HCT116 (cell line): ENCODE data around the gene CHST11. TPM values are rescaled to one million over a fixed set of nuclear protein-coding genes. Genes with fewer than 3 reads are reported as not detected.

ENCODE experiments used
- ATAC-seq: fragments of 200-7000 bp; cut with Tn5 transposase; 2 replicates; pipeline ENCODE4 v1.9.1; 2020; ENCODE audit warnings: mild to moderate bottlenecking, moderate library complexity
- BruUV-seq: library from RNA; stranded (reverse); fragments of 400-500 nt; replicated peaks from 2 replicates; lab custom pipeline; 2021; lab: Mats Ljungman, UMichigan
- CTCF ChIA-PET: fragments of 300-600 bp; sonication (Branson Sonifier 250); formaldehyde crosslinking; loops from one replicate; lab custom pipeline; 2021; ENCODE audit warnings: antibody characterized with exemption; lab: Charles Lee
- POLR2A ChIA-PET: fragments of 300-600, 350-600 bp; sonication (Branson Sonifier 250); formaldehyde crosslinking; loops from one replicate; lab custom pipeline; 2021; ENCODE audit warnings: antibody characterized with exemption; lab: Charles Lee
- RAD21 ChIA-PET, 2 experiments: fragments of 300-600 bp; sonication (Branson Sonifier 250); formaldehyde crosslinking; loops; one replicate each; lab custom pipeline; 2023; ENCODE audit warnings: low total read pairs in 2 of 2; ENCODE audit not compliant: uncharacterized antibody in 2 of 2, unreplicated experiment in 2 of 2, low non-redundant PET in 1 of 2; lab: Charles Lee
- DNase-seq: peaks from one replicate; pipeline ENCODE4 v3.0.0-alpha.2; 2010; ENCODE audit warnings: low read depth, low spot score
- H2AFZ ChIP-seq: fragments of 200-600 bp; shearing (Covaris generic), sonication (generic); 2 replicates; pipeline ENCODE4 v1.6.1; 2017; ENCODE audit warnings: low read depth, mixed run types, mixed read lengths, antibody characterized with exemption, low read length; ENCODE audit not compliant: poor library complexity, severe bottlenecking
- H3K27ac ChIP-seq: 2 replicates; pipeline ENCODE4 v1.5.1; 2012; ENCODE audit warnings: low read depth, low read length
- H3K27me3 ChIP-seq: fragments of 200-600 bp; sonication (generic); 2 replicates; pipeline ENCODE4 v1.6.1; 2016; ENCODE audit warnings: mixed run types, low read length, mixed read lengths; ENCODE audit not compliant: insufficient read depth
- H3K36me3 ChIP-seq, 2 experiments: fragments of 200-500 bp in 1 of 2; fragments of 200-600 bp in 1 of 2; sonication (Bioruptor generic) in 1 of 2; sonication (generic) in 1 of 2; 2 replicates each; pipeline versions ENCODE4 v1.5.1 to v1.6.1; 2014 to 2016; ENCODE audit warnings: low read length in 2 of 2, inconsistent platforms in 1 of 2, mixed read lengths in 1 of 2, mixed run types in 1 of 2; ENCODE audit not compliant: insufficient read depth in 2 of 2, control insufficient read depth in 1 of 2
- H3K4me1 ChIP-seq, 2 experiments: fragments of 200-600 bp in 1 of 2; sonication (generic) in 1 of 2; 2 replicates each; pipeline versions ENCODE4 v1.5.1 to v1.6.1; 2012 to 2017; ENCODE audit warnings: low read length in 2 of 2, inconsistent platforms in 1 of 2, mild to moderate bottlenecking in 1 of 2, mixed read lengths in 1 of 2, mixed run types in 1 of 2, moderate library complexity in 1 of 2; ENCODE audit not compliant: insufficient read depth in 2 of 2, control insufficient read depth in 1 of 2
- H3K4me2 ChIP-seq: fragments of 200-600 bp; sonication (generic); 2 replicates; pipeline ENCODE4 v1.6.1; 2017; ENCODE audit warnings: mixed run types, low read length, mixed read lengths
- H3K4me3 ChIP-seq, 2 experiments: fragments of 200-600 bp in 1 of 2; sonication (generic) in 1 of 2; replicated peaks in 1 of 2; 2 replicates each; pipeline ENCODE4 v1.5.1; 2011 to 2016; ENCODE audit warnings: low read length in 2 of 2, control low read depth in 1 of 2, low read depth in 1 of 2, mild to moderate bottlenecking in 1 of 2, mixed read lengths in 1 of 2, mixed run types in 1 of 2
- H3K79me2 ChIP-seq: fragments of 200-600 bp; sonication (generic); 2 replicates; pipeline ENCODE4 v1.6.1; 2017; ENCODE audit warnings: mild to moderate bottlenecking, mixed run types, low read length, moderate library complexity, mixed read lengths; ENCODE audit not compliant: insufficient read depth
- H3K9ac ChIP-seq: fragments of 200-600 bp; sonication (generic); 2 replicates; pipeline ENCODE4 v1.6.1; 2016; ENCODE audit warnings: low read length, mixed read lengths
- H3K9me2 ChIP-seq: fragments of 200-600 bp; sonication (generic), shearing (Covaris generic); 2 replicates; pipeline ENCODE4 v1.6.1; 2017; ENCODE audit warnings: mixed run types, mild to moderate bottlenecking, moderate library complexity; ENCODE audit not compliant: insufficient read depth
- H3K9me3 ChIP-seq, 2 experiments: fragments of 200-500 bp in 1 of 2; fragments of 200-600 bp in 1 of 2; sonication (Bioruptor generic) in 1 of 2; sonication (generic) in 1 of 2; 2 replicates each; pipeline ENCODE4 v1.6.1; 2014 to 2017; ENCODE audit warnings: low read length in 2 of 2, mixed read lengths in 2 of 2, inconsistent platforms in 1 of 2, low read depth in 1 of 2, mild to moderate bottlenecking in 1 of 2, mixed run types in 1 of 2, moderate library complexity in 1 of 2; ENCODE audit not compliant: control insufficient read depth in 1 of 2, insufficient read depth in 1 of 2
- H4K20me1 ChIP-seq: fragments of 200-600 bp; sonication (generic), shearing (Covaris generic); 2 replicates; pipeline ENCODE4 v1.6.1; 2017; ENCODE audit warnings: mixed run types, mild to moderate bottlenecking, moderate library complexity; ENCODE audit not compliant: insufficient read depth
- CBX3 ChIP-seq: IDR thresholded peaks from 2 replicates; pipeline ENCODE4 v1.6.1; 2012; ENCODE audit warnings: low read depth
- CEBPB ChIP-seq: IDR thresholded peaks from 2 replicates; pipeline ENCODE4 v1.6.1; 2012; ENCODE audit warnings: low read depth
- FOSL1 ChIP-seq: IDR thresholded peaks from 2 replicates; pipeline ENCODE4 v1.6.1; 2012; ENCODE audit warnings: low read depth
- SIN3A ChIP-seq: IDR thresholded peaks from 2 replicates; pipeline ENCODE4 v1.6.1; 2012; ENCODE audit warnings: low read depth
- ZNF274 ChIP-seq: fragments of 200-500 bp; sonication (Bioruptor generic); IDR thresholded peaks from 2 replicates; pipeline ENCODE4 v1.6.1; 2014; ENCODE audit warnings: mild to moderate bottlenecking, low read depth, low read length, inconsistent platforms
- intact Hi-C: fragments of 100-400 bp; cut with micrococcal nuclease; formaldehyde crosslinking; loops from 2 replicates; pipeline ENCODE4 v1.10.0; 2022
- total RNA-seq: library from RNA; stranded (reverse); gene quantifications from one replicate; pipeline ENCODE4 v1.2.1, GENCODE V29; 2021; ENCODE audit not compliant: unreplicated experiment
- TF ChIP-seq, protein P1 (sequence below): IDR thresholded peaks from 2 replicates; pipeline ENCODE4 v1.6.1; 2012
- TF ChIP-seq, protein P2 (sequence below): IDR thresholded peaks from 2 replicates; pipeline ENCODE4 v1.6.1; 2012
- TF ChIP-seq, protein P3 (sequence below), 3 experiments: fragments of 200-600 bp in 1 of 3; sonication (generic) in 1 of 3; IDR thresholded peaks in 2 of 3; conservative IDR thresholded peaks in 1 of 3; 2 replicates each; pipeline ENCODE4 v1.5.1; 2012 to 2017; ENCODE audit warnings: low read depth in 2 of 3, low read length in 2 of 3, antibody characterized with exemption in 1 of 3, borderline replicate concordance in 1 of 3, control low read depth in 1 of 3, mild to moderate bottlenecking in 1 of 3, mixed read lengths in 1 of 3, mixed run types in 1 of 3, moderate library complexity in 1 of 3; ENCODE audit not compliant: insufficient read depth in 1 of 3
- TF ChIP-seq, protein P4 (sequence below): IDR thresholded peaks from 2 replicates; pipeline ENCODE4 v1.6.1; 2011; ENCODE audit warnings: mild to moderate bottlenecking, low read length, moderate library complexity; ENCODE audit not compliant: insufficient replicate concordance; ENCODE audit errors: extremely low read depth

Gene CHST11
- total RNA-seq, 1 experiment from 2014 or later: 10.1 TPM

DNA sequence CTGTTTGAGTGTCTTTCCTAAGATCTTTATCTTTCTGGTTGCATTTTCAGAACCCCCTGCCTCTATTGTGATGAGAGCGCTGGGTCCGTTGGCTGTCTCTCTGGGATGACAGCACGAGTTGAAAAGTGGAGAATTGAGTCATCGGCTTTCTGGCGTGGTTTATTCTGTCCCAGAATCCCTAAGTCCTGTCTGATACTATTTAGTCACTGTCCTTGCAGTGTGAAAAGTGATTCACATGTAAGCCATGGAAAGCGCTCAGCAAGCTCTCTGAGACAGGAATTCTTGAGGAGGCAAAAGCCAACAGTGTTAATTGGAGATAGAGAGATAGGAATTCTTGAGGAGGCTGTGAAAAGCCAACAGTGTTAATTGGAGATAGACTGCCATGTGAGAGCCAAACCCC lies 121.7 kb downstream of the CHST11 start:
- H3K9ac ChIP-seq: no peak overlapping the region
- intact Hi-C loops: no loop called here
- DNase-seq: no peak
- H3K36me3 ChIP-seq: no peaks in the 10 kb centered on the region
- H3K9me3 ChIP-seq: no peaks in the 10 kb centered on the region
- ChIA-PET POLR2A (no interaction called here), CTCF (no interaction called here), RAD21 (no interaction called here)
- H3K9me2 ChIP-seq: no peaks in the 10 kb centered on the region
- peaks cover 4 to 46% of the 10 kb centered on the region in 2 experiments; a peak in 3 of 4 replicates for H3K4me1 ChIP-seq
- no TSS peak for BruUV-seq
- H4K20me1 ChIP-seq: no peaks in the 10 kb centered on the region
- TF ChIP-seq ZNF274 (no peak), FOSL1 (peak; percentile 18; the same call in 1 of the 2 replicates)
- TF ChIP-seq, protein P1, sequence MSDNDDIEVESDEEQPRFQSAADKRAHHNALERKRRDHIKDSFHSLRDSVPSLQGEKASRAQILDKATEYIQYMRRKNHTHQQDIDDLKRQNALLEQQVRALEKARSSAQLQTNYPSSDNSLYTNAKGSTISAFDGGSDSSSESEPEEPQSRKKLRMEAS: 0 out of 2 replicates have a peak, but pooled peaks have one; percentile 29
- H3K4me3 ChIP-seq: no peak overlapping the region
- H3K79me2 ChIP-seq: no peaks in the 10 kb centered on the region
- H3K27me3 ChIP-seq: no peaks in the 10 kb centered on the region
- no peak overlapping the region for H2AFZ ChIP-seq
- ATAC-seq: peak; percentile 58
- no peak overlapping the region for H3K27ac ChIP-seq
- peak overlapping the region; percentile 41 for H3K4me2 ChIP-seq

DNA sequence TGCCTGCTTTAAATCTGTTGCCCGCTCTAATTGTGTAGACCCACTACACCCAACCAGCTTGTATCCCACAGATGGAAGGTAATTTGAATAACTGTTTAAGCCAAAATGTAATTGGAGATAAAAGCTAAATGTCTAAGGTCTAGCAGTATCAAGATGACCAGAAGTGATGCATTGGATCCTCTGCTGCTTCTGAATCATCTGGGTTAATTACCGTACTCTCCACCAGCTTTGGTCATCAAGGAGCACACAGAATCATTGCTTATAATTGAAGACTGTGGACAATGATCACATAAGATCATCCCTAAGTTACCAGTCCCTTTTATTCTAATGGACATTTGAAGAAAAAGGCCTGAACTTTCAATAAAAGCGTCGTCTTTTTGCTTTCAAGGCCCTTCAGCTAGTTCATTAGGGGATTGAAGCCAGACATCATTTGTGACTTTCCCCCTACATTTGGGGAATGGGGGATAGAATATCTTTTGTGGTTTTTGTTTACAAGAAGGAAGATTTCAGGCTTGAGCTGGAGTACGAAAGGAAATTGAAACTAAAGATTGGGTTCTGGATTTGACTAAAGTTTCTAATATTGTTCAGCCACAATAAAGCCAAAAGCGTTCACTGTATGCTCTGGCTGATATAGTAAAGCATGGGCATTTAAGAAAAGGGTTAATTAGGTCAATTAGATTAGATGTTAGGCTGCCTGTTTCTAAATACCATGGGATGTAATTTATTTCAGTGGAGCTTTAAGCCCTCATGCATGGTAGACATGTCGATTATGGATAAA lies 123.2 kb downstream of the CHST11 start:
- Histone ChIP-seq H3K4me1 (peaks cover 3 to 44% of the 10 kb centered on the region in 2 experiments; a peak in 3 of 4 replicates), H4K20me1 (no peaks in the 10 kb centered on the region), H3K79me2 (no peaks in the 10 kb centered on the region), H3K36me3 (no peaks in the 10 kb centered on the region), H3K4me3 (no peak overlapping the region), H3K27me3 (no peaks in the 10 kb centered on the region), H3K9me3 (no peaks in the 10 kb centered on the region), H2AFZ (no peak overlapping the region), H3K4me2 (no peak overlapping the region), H3K9ac (no peak overlapping the region), H3K9me2 (no peaks in the 10 kb centered on the region), H3K27ac (no peak overlapping the region)
- intact Hi-C loops: loop anchor here (5.0 kb wide), 1 partner anchor 297 kb away; no protein-coding TSS in a partner anchor
- no peak for TF ChIP-seq CBX3
- TF ChIP-seq, protein P2, sequence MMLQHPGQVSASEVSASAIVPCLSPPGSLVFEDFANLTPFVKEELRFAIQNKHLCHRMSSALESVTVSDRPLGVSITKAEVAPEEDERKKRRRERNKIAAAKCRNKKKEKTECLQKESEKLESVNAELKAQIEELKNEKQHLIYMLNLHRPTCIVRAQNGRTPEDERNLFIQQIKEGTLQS: no peak
- TF ChIP-seq, protein P3, sequence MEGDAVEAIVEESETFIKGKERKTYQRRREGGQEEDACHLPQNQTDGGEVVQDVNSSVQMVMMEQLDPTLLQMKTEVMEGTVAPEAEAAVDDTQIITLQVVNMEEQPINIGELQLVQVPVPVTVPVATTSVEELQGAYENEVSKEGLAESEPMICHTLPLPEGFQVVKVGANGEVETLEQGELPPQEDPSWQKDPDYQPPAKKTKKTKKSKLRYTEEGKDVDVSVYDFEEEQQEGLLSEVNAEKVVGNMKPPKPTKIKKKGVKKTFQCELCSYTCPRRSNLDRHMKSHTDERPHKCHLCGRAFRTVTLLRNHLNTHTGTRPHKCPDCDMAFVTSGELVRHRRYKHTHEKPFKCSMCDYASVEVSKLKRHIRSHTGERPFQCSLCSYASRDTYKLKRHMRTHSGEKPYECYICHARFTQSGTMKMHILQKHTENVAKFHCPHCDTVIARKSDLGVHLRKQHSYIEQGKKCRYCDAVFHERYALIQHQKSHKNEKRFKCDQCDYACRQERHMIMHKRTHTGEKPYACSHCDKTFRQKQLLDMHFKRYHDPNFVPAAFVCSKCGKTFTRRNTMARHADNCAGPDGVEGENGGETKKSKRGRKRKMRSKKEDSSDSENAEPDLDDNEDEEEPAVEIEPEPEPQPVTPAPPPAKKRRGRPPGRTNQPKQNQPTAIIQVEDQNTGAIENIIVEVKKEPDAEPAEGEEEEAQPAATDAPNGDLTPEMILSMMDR (IDR thresholded peaks at IDR 0.05 in 2 of 3, conservative IDR thresholded peaks at IDR 0.05 in 1 of 3; ENCODE audit: borderline replicate concordance in 1 of 3, insufficient read depth in 1 of 3, low read depth in 2 of 3, low read length in 2 of 3): no peak
- TF ChIP-seq, protein P4, sequence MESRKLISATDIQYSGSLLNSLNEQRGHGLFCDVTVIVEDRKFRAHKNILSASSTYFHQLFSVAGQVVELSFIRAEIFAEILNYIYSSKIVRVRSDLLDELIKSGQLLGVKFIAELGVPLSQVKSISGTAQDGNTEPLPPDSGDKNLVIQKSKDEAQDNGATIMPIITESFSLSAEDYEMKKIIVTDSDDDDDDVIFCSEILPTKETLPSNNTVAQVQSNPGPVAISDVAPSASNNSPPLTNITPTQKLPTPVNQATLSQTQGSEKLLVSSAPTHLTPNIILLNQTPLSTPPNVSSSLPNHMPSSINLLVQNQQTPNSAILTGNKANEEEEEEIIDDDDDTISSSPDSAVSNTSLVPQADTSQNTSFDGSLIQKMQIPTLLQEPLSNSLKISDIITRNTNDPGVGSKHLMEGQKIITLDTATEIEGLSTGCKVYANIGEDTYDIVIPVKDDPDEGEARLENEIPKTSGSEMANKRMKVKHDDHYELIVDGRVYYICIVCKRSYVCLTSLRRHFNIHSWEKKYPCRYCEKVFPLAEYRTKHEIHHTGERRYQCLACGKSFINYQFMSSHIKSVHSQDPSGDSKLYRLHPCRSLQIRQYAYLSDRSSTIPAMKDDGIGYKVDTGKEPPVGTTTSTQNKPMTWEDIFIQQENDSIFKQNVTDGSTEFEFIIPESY: no peak
- TF ChIP-seq SIN3A: no peak
- TF ChIP-seq CEBPB: no peak
- CTCF ChIA-PET: interaction anchor here (1.0 kb wide), 1 partner anchor 8 kb away, joined by 3 read pairs; no protein-coding TSS in a partner anchor
- DNase-seq (no peak), ATAC-seq (no peak)
- BruUV-seq: no TSS peak
- POLR2A ChIA-PET: no interaction called here
- RAD21 ChIA-PET: no interaction called here
